G401 (cell line): ENCODE results near the gene HBS1L. TPM values are rescaled to one million over a fixed set of nuclear protein-coding genes. Genes with fewer than 3 reads are reported as not detected.
A peak's percentile ranks its signal among the peaks of the same experiment; 100 is the strongest.

ENCODE experiments used
- DNase-seq: peaks from one replicate; pipeline ENCODE4 v3.0.0-alpha.2; 2015; ENCODE audit warnings: low spot score
- in situ Hi-C: cut with HindIII; loops from 2 replicates; pipeline ENCODE4 v1.10.0; 2016; ENCODE audit warnings: low sequenced_read_pairs, mixed read lengths
- total RNA-seq: library from RNA; depleted of rRNA; stranded (reverse); fragments of >200 nt; shearing (Covaris generic); gene quantifications from 2 replicates; pipeline ENCODE4 v1.2.3, GENCODE V29; 2014; rRNA removed

The HBS1L gene
- 104 and 137 TPM in 2 replicates for total RNA-seq

DNA sequence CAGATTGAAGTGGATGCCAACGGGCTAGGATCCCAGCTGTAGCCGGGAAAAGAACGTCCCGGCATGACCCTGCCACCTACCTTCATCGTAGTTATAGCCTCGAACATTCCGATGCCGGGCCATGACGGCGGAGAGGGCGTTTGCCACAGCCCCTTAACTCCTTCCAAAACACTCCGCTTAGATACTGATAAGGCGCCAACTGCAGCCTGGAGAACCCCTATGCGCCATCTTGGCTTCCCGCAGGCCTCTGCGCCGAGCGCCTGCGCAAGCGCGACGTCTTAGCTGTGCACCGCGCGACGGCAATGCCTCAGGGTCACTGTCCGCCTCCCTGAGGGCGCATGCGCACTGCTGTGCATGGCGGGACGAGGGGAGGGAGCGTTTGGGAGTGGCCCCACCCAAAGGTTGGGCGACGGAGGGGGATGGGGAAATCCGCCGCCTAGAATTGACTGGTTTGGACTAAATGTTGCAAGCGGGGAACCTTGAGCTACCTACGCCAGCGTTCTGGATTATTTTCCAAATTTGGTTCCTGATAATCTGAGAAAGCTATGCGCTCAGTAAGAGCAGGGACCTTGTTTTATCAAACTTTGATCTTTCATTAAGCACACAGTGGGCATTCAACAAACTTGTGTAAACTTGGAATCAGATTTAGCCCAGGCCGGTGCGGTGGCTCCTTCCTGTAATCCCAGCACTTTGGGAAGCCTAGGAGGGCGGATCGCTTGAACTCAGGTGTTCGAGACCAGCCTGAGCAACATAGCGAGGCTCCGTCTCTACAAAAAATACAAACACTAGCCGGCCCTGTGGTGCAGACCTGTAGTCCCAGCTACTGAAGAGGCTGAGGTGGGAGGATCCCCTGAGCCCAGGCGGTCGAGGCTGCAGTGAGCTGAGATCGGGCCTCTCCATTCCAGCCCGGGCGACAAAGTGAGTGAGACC lies at the start of gene HBS1L:
HBS1L (minus strand) TSS at position 254 of the 930 bp plus-strand sequence; CDS start at position 123, 131 bp downstream.
- peak; percentile 96 for DNase-seq
- in situ Hi-C loops: no loop called here

DNA sequence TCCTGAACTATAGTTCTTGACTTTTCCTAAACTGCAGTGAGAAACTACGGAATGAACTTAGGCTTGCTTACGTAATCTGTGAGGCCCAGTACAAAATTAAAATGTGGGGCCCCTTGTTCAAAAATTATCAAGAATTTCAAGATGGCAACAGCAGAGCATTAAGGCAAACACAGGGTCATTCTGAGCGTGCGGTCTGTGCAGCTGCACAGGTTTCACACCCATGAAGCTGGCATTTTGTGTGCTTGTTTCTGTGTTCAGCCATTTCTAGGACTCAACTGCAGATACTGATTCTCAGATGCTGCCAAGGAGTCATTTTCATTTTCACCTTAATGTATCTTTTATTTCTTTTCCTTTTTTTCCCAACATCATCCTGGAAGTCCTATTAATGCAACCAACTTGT lies 49.6 kb upstream of the HBS1L start:
- in situ Hi-C loops: no loop called here
- no peak for DNase-seq

DNA sequence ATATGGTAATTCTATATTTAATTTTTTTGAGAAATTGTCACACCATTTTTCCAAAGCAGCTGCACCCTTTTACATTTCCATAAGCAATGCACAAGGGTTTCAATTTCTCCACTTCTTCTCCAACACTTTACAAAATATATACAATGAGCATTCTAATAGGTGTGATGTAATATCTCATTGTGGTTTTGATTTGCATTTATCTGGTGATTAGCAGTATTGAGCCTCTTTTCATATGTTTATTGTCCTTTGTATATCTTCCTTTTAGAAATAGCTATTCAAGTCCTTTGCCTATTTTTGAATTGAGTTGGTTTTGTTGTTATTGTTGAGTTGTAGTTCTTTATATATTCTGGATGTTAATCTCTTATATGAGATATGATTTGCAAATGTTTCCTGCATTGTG lies 47.6 kb upstream of the HBS1L start:
- DNase-seq: no peak
- in situ Hi-C loops: no loop called here

DNA sequence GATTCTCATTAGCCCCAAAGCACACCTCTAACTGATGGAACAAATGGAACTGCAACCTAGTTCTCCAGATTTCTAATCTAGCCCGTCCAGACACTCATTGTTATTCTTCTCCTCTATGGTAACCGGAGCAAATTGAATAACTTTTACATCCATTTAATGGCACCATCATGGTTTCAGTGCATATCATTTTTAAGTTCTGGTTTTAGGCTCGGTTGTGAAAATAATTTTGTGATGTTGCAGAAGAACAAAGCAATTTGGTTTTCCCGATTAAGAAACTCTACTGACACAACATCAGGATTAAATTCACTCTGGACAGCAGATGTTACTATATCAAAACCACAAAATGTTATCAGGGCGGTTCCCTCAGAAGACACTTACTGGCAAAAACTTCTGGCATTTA lies 42.5 kb upstream of the HBS1L start:
- in situ Hi-C loops: no loop called here
- no peak for DNase-seq

DNA sequence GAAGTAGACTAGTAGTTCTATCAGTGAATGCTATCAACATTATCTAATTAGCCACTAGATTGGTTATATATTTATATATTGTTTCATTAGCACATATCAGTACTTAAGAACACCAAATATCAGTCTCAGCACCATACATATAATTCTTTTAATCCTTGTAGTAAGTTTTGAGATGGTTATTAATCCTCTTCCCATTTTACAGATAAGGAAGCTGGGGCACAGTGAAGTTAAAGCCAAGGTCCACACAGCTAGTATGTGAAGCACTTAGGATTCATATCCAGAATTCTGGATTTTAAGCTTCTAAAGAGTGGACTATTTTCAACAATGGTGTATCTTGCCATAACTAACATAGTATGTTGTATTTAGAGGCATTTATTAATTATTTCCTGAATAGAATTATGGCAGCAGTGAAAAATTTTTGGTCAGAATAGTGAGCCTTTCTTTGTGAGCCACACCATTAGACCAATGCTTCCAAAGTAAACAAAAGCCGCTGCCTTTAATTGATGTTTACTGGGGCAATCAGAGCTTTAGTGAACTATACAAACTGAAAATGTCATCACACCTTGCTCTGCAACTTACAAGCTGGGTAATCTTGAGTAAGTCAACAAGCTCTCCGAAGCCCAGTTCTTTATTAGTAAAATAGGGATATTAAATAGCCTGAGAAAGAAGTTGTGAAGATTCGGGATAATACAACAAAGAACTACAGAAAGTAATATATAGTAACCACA lies 41.9 kb upstream of the HBS1L start:
- in situ Hi-C loops: no loop called here
- no peak for DNase-seq

DNA sequence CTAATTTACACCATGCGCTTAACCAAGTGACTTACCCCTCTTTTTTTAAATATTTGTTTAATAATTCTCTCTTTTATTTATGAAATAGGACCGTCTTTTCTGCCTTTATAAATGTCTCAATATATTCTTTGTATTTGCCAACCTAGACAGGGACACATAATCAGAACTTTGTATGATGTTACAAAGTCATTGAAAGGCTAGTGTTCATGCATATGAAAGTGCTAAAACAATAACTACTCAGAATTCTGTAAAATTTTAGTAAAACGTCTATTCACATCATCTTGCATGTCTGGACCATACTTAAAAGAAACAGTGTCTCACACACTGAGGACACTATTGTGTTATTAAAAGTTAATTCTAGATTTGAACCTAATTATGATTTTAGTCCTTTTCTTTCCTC lies 41.1 kb upstream of the HBS1L start:
- no peak for DNase-seq
- in situ Hi-C loops: no loop called here

DNA sequence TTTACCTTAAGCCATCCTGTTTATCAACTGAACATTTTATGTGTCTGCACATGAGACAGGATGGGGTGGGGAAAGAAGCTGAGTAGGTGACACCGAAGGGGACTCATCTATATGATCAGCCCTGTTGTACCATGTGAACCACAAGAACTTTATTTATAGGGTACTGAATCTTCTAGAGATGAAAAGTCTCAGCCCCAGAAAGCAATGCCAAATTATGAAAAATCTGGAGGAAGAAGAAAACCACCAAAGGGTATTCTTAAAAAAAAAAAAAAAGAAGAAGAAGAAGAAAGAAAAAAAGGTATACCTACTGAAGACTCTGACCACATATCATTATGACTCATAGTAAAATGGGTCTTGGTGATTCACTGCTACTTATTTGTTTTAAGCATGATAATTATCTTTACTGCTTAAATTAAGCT lies 39.8 kb upstream of the HBS1L start:
- no peak for DNase-seq
- in situ Hi-C loops: no loop called here

DNA sequence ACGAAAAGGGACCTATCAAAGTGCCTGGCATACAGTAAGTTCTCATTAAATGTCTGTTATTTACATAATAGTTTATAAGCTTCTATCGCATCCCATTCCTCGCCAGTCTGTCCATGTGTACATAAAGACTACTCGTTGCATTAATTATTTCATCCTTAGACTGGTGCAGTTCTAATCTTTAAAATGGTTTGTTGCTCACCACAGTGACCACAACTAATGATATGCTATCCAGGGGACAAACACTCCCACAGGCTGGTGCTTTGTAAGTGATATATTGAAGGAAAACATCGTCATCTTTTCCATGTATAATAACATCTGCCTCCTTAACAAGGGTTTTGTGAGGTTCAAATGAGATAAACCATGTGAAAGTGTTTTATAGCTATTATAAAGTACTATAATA lies 39.0 kb upstream of the HBS1L start:
- in situ Hi-C loops: no loop called here
- DNase-seq: no peak

DNA sequence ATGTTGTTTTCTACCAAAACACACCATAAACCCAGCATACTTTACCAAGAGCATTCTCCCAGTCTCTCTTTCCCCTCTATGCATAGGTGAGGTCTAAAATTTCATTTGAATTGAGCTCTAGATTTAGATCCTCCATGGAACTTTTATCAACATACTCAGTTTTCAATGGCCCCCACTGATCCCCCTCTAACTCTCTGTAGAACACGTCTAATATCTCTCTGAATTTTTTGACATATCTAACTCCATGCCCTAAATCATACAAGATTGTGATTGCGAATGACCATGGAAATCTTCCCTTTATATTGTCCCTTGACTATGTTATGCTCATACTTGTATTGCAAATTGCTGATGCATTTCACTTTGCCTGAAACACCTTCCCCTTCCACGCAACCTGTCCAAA lies 38.1 kb upstream of the HBS1L start:
- in situ Hi-C loops: no loop called here

DNA sequence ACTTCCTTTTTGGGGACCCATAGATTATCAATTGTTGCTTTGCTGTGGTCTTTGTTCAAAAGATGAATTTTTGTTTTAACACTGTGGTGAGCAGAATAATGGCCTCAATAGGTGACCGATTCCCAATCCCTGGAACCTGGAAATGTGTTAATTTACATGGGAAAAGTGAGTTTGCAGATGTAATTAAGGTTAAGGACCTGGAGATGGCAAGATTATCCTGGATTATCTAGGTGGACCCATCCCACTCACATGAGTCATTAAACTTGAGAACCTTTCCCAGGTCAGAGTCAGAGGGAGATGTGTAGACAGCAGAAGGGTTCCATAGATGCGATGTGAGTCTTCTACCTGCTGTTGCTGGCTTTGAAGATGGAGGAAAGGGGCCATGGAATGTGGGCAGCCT lies 36.2 kb upstream of the HBS1L start:
- in situ Hi-C loops: no loop called here
- no peak for DNase-seq

More for the DNA sequence above, 38.1 kb upstream of the HBS1L start:
- no peak for DNase-seq

DNA sequence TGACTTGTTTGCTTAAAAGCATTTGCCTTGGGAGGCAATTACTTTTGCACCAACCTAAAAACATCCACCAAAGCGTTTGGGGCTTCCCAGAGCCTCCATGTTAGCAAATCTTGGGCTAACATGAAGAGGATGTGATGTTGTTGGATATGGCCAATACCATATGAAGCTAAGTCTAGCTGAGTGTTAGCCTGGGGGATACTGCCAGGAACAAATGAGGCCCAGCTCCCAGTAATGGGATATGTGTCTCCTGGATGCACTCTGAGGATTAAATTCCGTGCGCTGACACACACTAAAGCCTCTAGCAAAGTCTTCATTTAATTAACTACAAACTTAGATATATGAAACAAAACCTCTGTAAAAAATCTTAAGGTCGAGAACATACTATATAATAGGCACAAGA lies 35.3 kb upstream of the HBS1L start:
- in situ Hi-C loops: no loop called here
- no peak for DNase-seq

DNA sequence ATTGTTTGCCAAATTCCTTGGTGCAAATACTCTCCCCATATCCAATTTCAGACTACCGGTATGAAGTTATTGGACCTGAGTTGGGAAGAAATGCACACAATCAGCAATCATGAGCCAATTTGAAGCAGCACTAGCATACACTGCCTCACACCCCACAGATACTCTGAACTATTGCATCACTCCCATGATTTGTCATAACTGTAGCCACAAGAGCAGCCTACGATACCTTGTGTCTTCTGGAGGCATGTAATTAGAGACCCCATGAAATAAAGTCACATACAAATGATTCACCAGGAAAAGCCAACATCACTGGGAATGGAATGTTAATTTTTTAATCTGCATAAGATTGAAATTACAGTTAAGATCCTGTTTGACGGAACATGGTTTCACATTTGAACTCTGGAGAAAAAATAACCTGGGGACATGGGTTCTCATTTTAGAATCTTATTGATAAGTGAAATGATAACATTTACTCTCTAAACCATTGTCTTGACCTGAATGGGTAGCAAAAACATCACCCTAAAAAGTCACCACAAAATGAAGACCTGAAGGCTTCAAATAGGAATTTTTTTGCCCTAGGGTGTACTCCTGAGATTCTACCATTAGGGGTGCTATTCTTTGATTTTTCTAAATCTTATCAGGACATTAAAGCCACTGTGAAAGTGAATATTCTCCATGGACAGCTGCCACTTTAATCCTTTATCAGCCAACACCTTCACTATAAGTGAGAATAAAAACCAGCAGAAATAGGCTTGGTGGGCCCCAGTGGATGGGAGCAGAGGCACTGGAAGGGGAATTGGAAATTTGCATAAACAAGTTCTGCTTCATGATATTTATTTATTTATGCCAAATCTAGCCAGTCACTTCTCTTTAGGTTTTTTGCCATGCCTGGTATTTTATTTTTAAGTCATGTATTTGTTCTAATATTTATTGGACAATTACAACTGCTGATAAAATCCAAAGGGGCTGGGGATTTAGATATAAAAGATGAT lies 34.5 kb upstream of the HBS1L start:
- no peak for DNase-seq
- in situ Hi-C loops: no loop called here

DNA sequence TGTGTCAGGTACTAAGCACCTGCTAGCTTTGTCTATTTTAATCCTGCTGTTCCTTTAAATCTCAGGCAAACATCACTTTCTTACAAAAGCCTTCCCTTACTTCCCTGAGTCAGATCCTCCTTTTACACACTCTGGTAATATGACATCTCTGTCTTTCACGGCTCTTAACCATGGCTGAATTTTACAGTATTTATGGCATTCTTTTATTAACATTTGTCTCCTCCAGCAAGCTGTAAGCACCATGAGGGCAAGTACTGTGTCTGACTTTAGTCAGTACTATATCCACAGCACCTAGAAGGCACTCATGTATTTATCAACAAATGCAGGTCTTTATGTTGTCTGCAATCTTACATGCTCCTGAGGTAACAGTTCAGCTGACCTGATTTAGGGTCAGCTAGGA lies 33.7 kb upstream of the HBS1L start:
- in situ Hi-C loops: no loop called here
- no peak for DNase-seq

DNA sequence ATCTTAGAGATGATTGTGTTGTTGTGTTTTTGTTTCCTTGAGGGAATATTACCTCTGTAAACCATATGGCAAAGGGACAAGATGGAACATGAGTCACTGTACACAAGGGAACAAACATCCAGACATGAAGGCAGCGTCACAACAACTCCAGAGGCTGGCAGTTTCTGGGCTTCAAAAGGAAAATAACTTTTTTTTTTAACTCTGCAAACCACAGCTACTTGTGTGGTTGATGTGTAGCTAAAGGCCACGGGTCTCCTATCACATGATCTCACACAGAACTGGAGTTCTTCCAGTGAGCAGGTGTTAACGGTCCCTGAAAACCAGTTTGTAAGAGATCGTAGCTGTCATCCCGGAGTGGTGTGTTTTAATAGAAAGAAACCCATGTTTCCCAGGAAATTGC lies 33.2 kb upstream of the HBS1L start:
- DNase-seq: no peak
- in situ Hi-C loops: no loop called here

DNA sequence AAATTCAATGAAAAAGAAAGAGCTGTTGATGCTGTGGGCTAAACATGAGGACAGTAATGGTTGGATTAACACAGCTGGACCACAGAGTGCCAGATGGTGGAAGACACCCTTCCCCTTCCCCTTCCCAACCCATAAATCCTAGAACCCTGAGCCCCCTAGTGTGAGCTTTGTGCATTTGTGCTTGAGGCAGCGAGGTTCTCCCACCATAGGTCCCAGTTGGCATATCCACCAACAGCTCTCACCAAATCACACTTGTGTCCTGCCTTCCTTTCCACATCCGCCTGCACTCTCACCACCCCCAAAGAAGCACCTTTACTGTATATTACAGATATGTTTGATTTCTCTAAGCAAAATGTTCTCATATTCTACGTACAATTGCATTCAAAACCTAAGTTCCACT lies 32.8 kb upstream of the HBS1L start:
- in situ Hi-C loops: no loop called here
- DNase-seq: no peak

DNA sequence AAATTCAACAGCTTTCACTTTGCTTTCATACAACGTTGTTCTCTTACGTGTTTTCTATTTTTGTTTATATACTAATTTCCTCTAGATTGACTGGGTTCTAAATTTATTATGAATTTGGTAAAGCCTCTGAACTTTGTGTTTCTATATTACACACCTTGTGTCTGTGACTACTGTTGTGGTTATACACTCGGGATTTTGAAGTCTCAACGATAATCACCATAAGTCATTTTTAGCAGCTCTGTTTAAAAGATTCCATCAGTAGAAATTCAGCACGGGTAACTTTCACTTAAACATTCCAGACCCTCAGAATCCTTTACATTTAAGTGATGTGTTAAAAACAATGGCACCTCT lies 31.8 kb upstream of the HBS1L start:
- in situ Hi-C loops: no loop called here
- no peak for DNase-seq

DNA sequence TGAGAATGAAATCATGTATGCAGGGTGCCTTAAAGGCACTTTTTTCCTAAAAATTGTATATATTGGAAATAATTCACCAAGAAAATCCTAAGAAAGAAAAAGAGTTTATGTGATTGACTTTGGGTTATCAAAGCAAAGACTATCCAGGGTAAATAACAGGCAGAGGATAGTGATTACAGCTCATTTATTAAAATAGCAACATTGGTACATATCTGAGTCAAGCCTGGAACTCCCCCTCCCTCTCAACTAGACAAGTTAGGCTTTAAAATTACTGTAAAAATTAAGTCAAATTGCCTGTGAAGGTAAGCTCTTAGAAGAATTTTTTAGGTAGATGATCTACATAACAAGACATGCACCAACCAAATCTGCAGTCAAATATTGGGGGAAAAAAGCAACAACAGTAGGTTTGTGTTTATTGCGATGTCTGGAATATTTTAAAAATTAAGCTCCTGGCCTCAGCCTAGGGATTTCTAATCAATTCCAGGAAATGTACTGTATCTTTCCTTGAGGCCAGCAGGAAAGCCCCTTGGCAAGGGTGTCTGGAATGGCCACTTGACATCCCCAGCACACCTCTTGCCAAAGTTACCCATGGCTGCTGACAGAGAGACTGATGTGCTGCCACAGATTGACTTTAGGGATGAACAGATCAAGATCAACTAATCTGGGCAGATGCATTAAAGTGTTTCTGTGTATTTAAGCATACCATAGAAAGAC lies 31.2 kb upstream of the HBS1L start:
- DNase-seq: no peak
- in situ Hi-C loops: no loop called here

DNA sequence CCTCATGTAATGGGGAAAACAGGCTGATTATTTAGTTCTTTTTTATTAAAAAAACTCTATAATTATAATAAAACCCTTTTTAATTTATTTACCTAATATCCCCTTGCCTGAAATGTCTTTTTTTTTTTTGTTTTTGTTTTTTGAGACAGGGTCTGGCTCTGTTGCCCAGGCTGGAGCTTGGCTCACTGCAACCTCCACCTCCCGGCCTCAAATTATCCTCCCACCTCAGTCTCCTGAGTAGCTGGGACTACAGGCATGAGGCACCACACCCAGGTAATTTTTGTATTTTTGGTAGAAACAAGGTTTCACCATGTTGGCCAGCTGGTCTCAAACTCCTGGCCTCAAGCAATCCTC lies 30.3 kb upstream of the HBS1L start:
- in situ Hi-C loops: no loop called here
- no peak for DNase-seq
